A673 (cell line): ENCODE data around the gene GSE1. TPM values are rescaled to one million over a fixed set of nuclear protein-coding genes. Genes with fewer than 3 reads are reported as not detected.

Experiments used
- BruUV-seq: library from RNA; stranded (reverse); fragments of 400-500 nt; replicated peaks from 2 replicates; lab custom pipeline; 2021; lab: Mats Ljungman, UMichigan
- CTCF ChIA-PET: fragments of 300-600 bp; sonication (Branson Sonifier 250); formaldehyde crosslinking; loops from one replicate; lab custom pipeline; 2022; ENCODE audit warnings: antibody characterized with exemption; lab: Charles Lee
- POLR2A ChIA-PET: fragments of 300-600 bp; sonication (Branson Sonifier 250); formaldehyde crosslinking; loops from one replicate; lab custom pipeline; 2022; ENCODE audit warnings: antibody characterized with exemption; ENCODE audit not compliant: low non-redundant PET; lab: Charles Lee
- DNase-seq: peaks from one replicate; pipeline ENCODE4 v3.0.0-alpha.2; 2015; ENCODE audit warnings: low spot score
- H3K27ac ChIP-seq: fragments of 200-600 bp; sonication (generic); 2 replicates; pipeline ENCODE4 v1.5.1; 2016; ENCODE audit warnings: mixed run types, low read depth, mild to moderate bottlenecking, mixed read lengths, antibody characterized with exemption, low read length; ENCODE audit not compliant: poor library complexity, severe bottlenecking
- H3K27me3 ChIP-seq: fragments of 200-600 bp; sonication (generic); replicated peaks from 2 replicates; pipeline ENCODE4 v1.6.1; 2017; ENCODE audit warnings: mixed run types, low read depth, mild to moderate bottlenecking, mixed read lengths, antibody characterized with exemption, low read length; ENCODE audit not compliant: insufficient read depth, poor library complexity
- H3K36me3 ChIP-seq: fragments of 200-600 bp; sonication (generic); 2 replicates; pipeline ENCODE4 v1.6.1; 2016; ENCODE audit warnings: mixed run types, mild to moderate bottlenecking, mixed read lengths, antibody characterized with exemption, low read length; ENCODE audit not compliant: insufficient read depth, poor library complexity, severe bottlenecking
- H3K4me1 ChIP-seq: fragments of 200-600 bp; sonication (generic); 2 replicates; pipeline ENCODE4 v1.6.1; 2017; ENCODE audit warnings: mixed run types, mild to moderate bottlenecking, mixed read lengths, antibody characterized with exemption, low read length; ENCODE audit not compliant: insufficient read depth, poor library complexity, severe bottlenecking
- H3K4me3 ChIP-seq: fragments of 200-600 bp; sonication (generic); 2 replicates; pipeline ENCODE4 v1.5.1; 2016; ENCODE audit warnings: low read depth, mixed run types, mild to moderate bottlenecking, mixed read lengths, low read length; ENCODE audit not compliant: poor library complexity, severe bottlenecking
- H3K9me3 ChIP-seq: fragments of 200-600 bp; sonication (generic); 2 replicates; pipeline ENCODE4 v1.6.1; 2016; ENCODE audit warnings: mixed run types, low read depth, mild to moderate bottlenecking, mixed read lengths, antibody characterized with exemption, low read length; ENCODE audit not compliant: poor library complexity, severe bottlenecking
- CTCF ChIP-seq: fragments of 300-800, 200-600 bp; sonication (generic); conservative IDR thresholded peaks from 2 replicates; pipeline ENCODE4 v1.5.1; 2017; ENCODE audit warnings: low read depth, mild to moderate bottlenecking, antibody characterized with exemption, low read length, moderate library complexity, mixed read lengths
- EZH2 ChIP-seq: fragments of 200-600 bp; sonication (generic); IDR thresholded peaks from 2 replicates; pipeline ENCODE4 v1.6.1; 2017; ENCODE audit warnings: borderline replicate concordance, low read depth, mild to moderate bottlenecking, mixed read lengths, antibody characterized with exemption, low read length; ENCODE audit not compliant: poor library complexity, severe bottlenecking
- intact Hi-C: fragments of 100-400 bp; cut with micrococcal nuclease; formaldehyde crosslinking; loops from one replicate; pipeline ENCODE4 v1.10.0; 2022; ENCODE audit not compliant: unreplicated experiment
- total RNA-seq: library from RNA; stranded (reverse); gene quantifications from 2 replicates; pipeline ENCODE4 v1.2.3, GENCODE V29; 2021

Gene GSE1
- total RNA-seq, 1 experiment from 2014 or later, result 64.2 TPM

GRCh38 chr16:85608887-85609286 lies 4.2 kb upstream of the GSE1 start:
- H3K4me3 ChIP-seq, result no peak overlapping the region
- H3K9me3 ChIP-seq, result no peaks in the 10 kb centered on the region
- H3K36me3 ChIP-seq, result no peaks in the 10 kb centered on the region
- BruUV-seq, result no TSS peak
- POLR2A ChIA-PET, result no interaction called here
- CTCF ChIA-PET, result interaction anchor here (1.3 to 2.2 kb wide), 2 partner anchors 39 to 187 kb away, joined by 3 to 4 read pairs; no protein-coding TSS in a partner anchor
- H3K4me1 ChIP-seq, result peaks cover 49% of the 10 kb centered on the region
- no peak for DNase-seq
- TF ChIP-seq EZH2 (no peak), CTCF (no peak)
- H3K27me3 ChIP-seq, result no peaks in the 10 kb centered on the region
- H3K27ac ChIP-seq, result no peak overlapping the region
- intact Hi-C loops, result no loop called here

DNA sequence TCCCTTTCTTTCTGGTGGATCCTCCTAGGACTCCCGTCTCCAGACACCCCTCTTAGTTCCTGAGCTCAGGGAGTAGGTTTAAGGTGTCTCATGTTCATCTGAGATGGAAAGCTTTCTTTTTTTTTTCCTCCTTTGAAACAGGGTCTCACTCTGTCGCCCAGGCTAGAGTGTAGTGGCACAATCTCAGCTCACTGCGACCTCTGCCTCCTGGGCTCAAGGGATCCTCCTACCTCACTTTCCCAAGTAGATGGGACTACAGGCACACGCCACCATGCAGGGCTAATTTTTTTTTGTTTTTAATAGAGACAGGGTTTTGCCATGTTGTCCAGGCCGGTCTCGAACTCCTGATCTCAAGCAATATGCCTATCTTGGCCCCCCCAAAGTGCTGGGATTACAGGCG lies 3.6 kb upstream of the GSE1 start:
- intact Hi-C loops, result no loop called here
- ChIA-PET CTCF (interaction anchor here (1.3 to 2.2 kb wide), 2 partner anchors 40 to 187 kb away, joined by 3 to 4 read pairs; no protein-coding TSS in a partner anchor), POLR2A (no interaction called here)
- no TSS peak for BruUV-seq
- TF ChIP-seq EZH2, result no peak
- TF ChIP-seq CTCF, result no peak
- Histone ChIP-seq H3K27ac (no peak overlapping the region), H3K9me3 (no peaks in the 10 kb centered on the region), H3K36me3 (no peaks in the 10 kb centered on the region), H3K4me1 (peaks cover 50% of the 10 kb centered on the region), H3K27me3 (no peaks in the 10 kb centered on the region), H3K4me3 (no peak overlapping the region)
- no peak for DNase-seq

DNA sequence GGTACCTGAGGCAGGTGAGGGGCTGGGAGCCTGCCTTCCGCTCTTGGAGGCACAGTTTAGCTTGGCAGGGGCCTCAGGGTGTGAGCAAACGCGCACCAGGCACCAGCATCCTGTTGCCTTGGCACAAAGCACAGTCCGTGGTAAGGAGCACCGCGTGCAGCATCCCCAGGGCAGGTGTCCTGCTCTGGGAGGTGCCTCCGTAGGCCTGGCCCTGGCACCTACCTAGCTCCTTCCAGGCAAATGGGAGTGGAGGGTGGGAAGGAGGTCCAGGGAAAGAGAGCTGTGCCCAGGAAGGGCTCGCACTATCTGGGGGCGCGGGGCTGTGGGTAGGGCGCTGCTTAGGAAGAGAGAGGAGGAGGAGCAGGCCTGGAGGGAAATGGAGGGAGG lies 3.1 kb upstream of the GSE1 start:
- intact Hi-C loops, result loop anchor here (1.0 to 5.0 kb wide), 6 partner anchors 38 to 493 kb away; no protein-coding TSS in a partner anchor
- POLR2A ChIA-PET, result no interaction called here
- H3K27ac ChIP-seq, result no peak overlapping the region

More for the DNA sequence above, 3.1 kb upstream of the GSE1 start:
- H3K27me3 ChIP-seq, result no peaks in the 10 kb centered on the region
- DNase-seq, result no peak
- no peaks in the 10 kb centered on the region for H3K36me3 ChIP-seq
- TF ChIP-seq EZH2, result no peak
- no peak overlapping the region for H3K4me3 ChIP-seq
- no TSS peak for BruUV-seq
- CTCF ChIA-PET, result interaction anchor here (1.0 to 2.2 kb wide), 3 partner anchors 40 to 214 kb away, joined by 3 to 4 read pairs (median 3); no protein-coding TSS in a partner anchor
- no peaks in the 10 kb centered on the region for H3K9me3 ChIP-seq
- peaks cover 55% of the 10 kb centered on the region for H3K4me1 ChIP-seq
